Neural cell (in vitro differentiated cells): ENCODE results near the gene NBEAL1. TPM values are rescaled to one million over a fixed set of nuclear protein-coding genes. Genes with fewer than 3 reads are reported as not detected.
"Not testable (repeated sequence)": the region's sequence is repeated elsewhere in the genome, so short reads cannot be mapped to it uniquely, and the experiment has no call there.

Experiments
- H2AFZ ChIP-seq: fragments of 200-600, 300-800 bp; sonication (generic), shearing (Covaris generic); 2 replicates; pipeline ENCODE4 v1.6.0; 2014; ENCODE audit warnings: low read depth, mild to moderate bottlenecking, antibody characterized with exemption, low read length, moderate library complexity
- H3F3A ChIP-seq: fragments of 200-600 bp; shearing (Covaris generic); 2 replicates; pipeline ENCODE4 v1.6.1; 2016; ENCODE audit warnings: mild to moderate bottlenecking, moderate library complexity, mixed read lengths, antibody characterized with exemption, low read length; ENCODE audit not compliant: insufficient read depth, poor library complexity, severe bottlenecking
- H3K27ac ChIP-seq: fragments of 200-600, 300-800 bp; sonication (generic), shearing (Covaris generic); 2 replicates; pipeline ENCODE4 v1.5.1; 2014; ENCODE audit warnings: mild to moderate bottlenecking, low read length, moderate library complexity
- H3K27me3 ChIP-seq: fragments of 300-800, 200-600 bp; sonication (generic), shearing (Covaris generic); 2 replicates; pipeline ENCODE4 v1.6.0; 2014; ENCODE audit warnings: mild to moderate bottlenecking, low read depth, low read length, moderate library complexity; ENCODE audit not compliant: insufficient read depth
- H3K36me3 ChIP-seq: fragments of 300-800, 200-600 bp; sonication (generic), shearing (Covaris generic); 2 replicates; pipeline ENCODE4 v1.5.1; 2014; ENCODE audit warnings: mild to moderate bottlenecking, antibody characterized with exemption, low read length, moderate library complexity; ENCODE audit not compliant: insufficient read depth
- H3K4me2 ChIP-seq: fragments of 300-800, 200-600 bp; sonication (generic), shearing (Covaris generic); 2 replicates; pipeline ENCODE4 v1.6.0; 2014; ENCODE audit warnings: mild to moderate bottlenecking, low read length
- H3K4me3 ChIP-seq: fragments of 300-800, 200-600 bp; sonication (generic), shearing (Covaris generic); 2 replicates; pipeline ENCODE4 v1.5.1; 2014; ENCODE audit warnings: mild to moderate bottlenecking, low read length, moderate library complexity
- H3K79me2 ChIP-seq: fragments of 200-600 bp; shearing (Covaris generic); replicated peaks from 2 replicates; pipeline ENCODE4 v1.6.0; 2014; ENCODE audit warnings: mild to moderate bottlenecking, low read length, moderate library complexity; ENCODE audit not compliant: insufficient read depth
- H3K9ac ChIP-seq: fragments of 300-800, 200-600 bp; sonication (generic), shearing (Covaris generic); 2 replicates; pipeline ENCODE4 v1.6.1; 2016; ENCODE audit warnings: mild to moderate bottlenecking, low read length, mixed read lengths
- H3K9me2 ChIP-seq: fragments of 200-600 bp; shearing (Covaris generic); 2 replicates; pipeline ENCODE4 v1.6.1; 2016; ENCODE audit warnings: mild to moderate bottlenecking, low read length, mixed read lengths; ENCODE audit not compliant: insufficient read depth
- H3K9me3 ChIP-seq: fragments of 200-600, 300-800 bp; sonication (generic), shearing (Covaris generic); 2 replicates; pipeline ENCODE4 v1.6.1; 2016; ENCODE audit warnings: mild to moderate bottlenecking, mixed run types, low read length, moderate library complexity, mixed read lengths
- H4K20me1 ChIP-seq: fragments of 200-600 bp; shearing (Covaris generic); 2 replicates; pipeline ENCODE4 v1.6.1; 2016; ENCODE audit warnings: mild to moderate bottlenecking, mixed run types; ENCODE audit not compliant: insufficient read depth
- CTCF ChIP-seq: fragments of 450-650 bp; IDR thresholded peaks from 2 replicates; pipeline ENCODE4 v1.5.1; 2014; ENCODE audit warnings: antibody characterized with exemption, mild to moderate bottlenecking, moderate library complexity; ENCODE audit not compliant: poor library complexity, severe bottlenecking
- EP300 ChIP-seq: fragments of 450-650 bp; conservative IDR thresholded peaks from 2 replicates; pipeline ENCODE4 v1.6.1; 2014; ENCODE audit warnings: antibody characterized with exemption, mild to moderate bottlenecking, moderate library complexity; ENCODE audit not compliant: poor library complexity, severe bottlenecking
- EZH2 ChIP-seq: fragments of 200-600, 300-800 bp; shearing (Covaris generic), sonication (generic); IDR thresholded peaks from 2 replicates; pipeline ENCODE4 v1.6.1; 2014; ENCODE audit warnings: antibody characterized with exemption, low read length, borderline replicate concordance, mild to moderate bottlenecking; ENCODE audit not compliant: insufficient read depth, poor library complexity, severe bottlenecking
- MXI1 ChIP-seq: fragments of 450-650 bp; conservative IDR thresholded peaks from 2 replicates; pipeline ENCODE4 v1.6.1; 2014; ENCODE audit warnings: antibody characterized with exemption, mild to moderate bottlenecking; ENCODE audit not compliant: poor library complexity, severe bottlenecking
- POLR2AphosphoS5 ChIP-seq: IDR thresholded peaks from 2 replicates; pipeline ENCODE4 v1.6.1; 2012
- RAD21 ChIP-seq: fragments of 450-650 bp; conservative IDR thresholded peaks from 2 replicates; pipeline ENCODE4 v1.6.1; 2014; ENCODE audit warnings: antibody characterized with exemption, mild to moderate bottlenecking, moderate library complexity
- REST ChIP-seq: IDR thresholded peaks from 2 replicates; pipeline ENCODE4 v1.6.1; 2012; ENCODE audit warnings: borderline replicate concordance
- SMC3 ChIP-seq: fragments of 450-650 bp; conservative IDR thresholded peaks from 2 replicates; pipeline ENCODE4 v1.6.1; 2014; ENCODE audit warnings: antibody characterized with exemption, mild to moderate bottlenecking, moderate library complexity; ENCODE audit not compliant: poor library complexity
- TAF1 ChIP-seq: IDR thresholded peaks from 2 replicates; pipeline ENCODE4 v1.6.1; 2012; ENCODE audit warnings: low read depth
- polyA plus RNA-seq: library from polyadenylated mRNA; depleted of rRNA; stranded (reverse); fragments of >200 nt; gene quantifications from 2 replicates; pipeline ENCODE4 v1.2.3, GENCODE V29; 2014

Gene NBEAL1
- polyA plus RNA-seq, 1 donor from 2014 or later, result 7.9 TPM

- H3K4me3 ChIP-seq, H4K20me1 ChIP-seq, H3F3A ChIP-seq, H2AFZ ChIP-seq, H3K27me3 ChIP-seq, H3K36me3 ChIP-seq, H3K9me2 ChIP-seq, H3K27ac ChIP-seq, H3K9ac ChIP-seq, H3K79me2 ChIP-seq, H3K9me3 ChIP-seq, H3K4me2 ChIP-seq: not testable (repeated sequence)
Observed at GRCh38 chr2:202969404-202969803, 45.3 kb upstream of the NBEAL1 start.

GRCh38 chr2:202976809-202977208 is 37.9 kb upstream of the NBEAL1 start:
- Histone ChIP-seq H4K20me1 (no peaks in the 10 kb centered on the region), H3K9ac (no peak overlapping the region), H3K27me3 (no peaks in the 10 kb centered on the region), H3F3A (no peaks in the 10 kb centered on the region), H3K9me2 (no peaks in the 10 kb centered on the region), H3K9me3 (no peaks in the 10 kb centered on the region), H3K4me3 (no peak overlapping the region), H3K4me2 (no peak overlapping the region), H3K27ac (no peak overlapping the region), H3K79me2 (no peaks in the 10 kb centered on the region), H3K36me3 (peaks cover under 1% of the 10 kb centered on the region), H2AFZ (no peak overlapping the region)
- no peak for TF ChIP-seq TAF1
- no peak for TF ChIP-seq EP300
- TF ChIP-seq CTCF, result no peak
- TF ChIP-seq MXI1, result no peak
- TF ChIP-seq EZH2, result no peak
- TF ChIP-seq POLR2AphosphoS5, result no peak
- TF ChIP-seq REST, result no peak
- no peak for TF ChIP-seq RAD21
- no peak for TF ChIP-seq SMC3

GRCh38 chr2:202982779-202983491 is 31.7 kb upstream of the NBEAL1 start:
- H3K27ac ChIP-seq, result no peak overlapping the region
- H3K27me3 ChIP-seq, result no peaks in the 10 kb centered on the region
- TF ChIP-seq REST (no peak), TAF1 (no peak), RAD21 (no peak), EP300 (no peak), SMC3 (no peak)
- no peaks in the 10 kb centered on the region for H4K20me1 ChIP-seq
- H3K9ac ChIP-seq, result no peak overlapping the region
- no peaks in the 10 kb centered on the region for H3F3A ChIP-seq
- no peak overlapping the region for H2AFZ ChIP-seq
- no peak overlapping the region for H3K4me3 ChIP-seq
- H3K79me2 ChIP-seq, result no peaks in the 10 kb centered on the region
- H3K4me2 ChIP-seq, result no peak overlapping the region
- H3K36me3 ChIP-seq, result peaks cover 5% of the 10 kb centered on the region
- H3K9me3 ChIP-seq, result no peaks in the 10 kb centered on the region
- H3K9me2 ChIP-seq, result no peaks in the 10 kb centered on the region
